ENCODE data around the gene HDGF. TPM values are rescaled to one million over a fixed set of nuclear protein-coding genes. Genes with fewer than 3 reads are reported as not detected.

The HDGF gene
- total RNA-seq, 6 donors from 2014 or later: 129 to 231 (median 182) TPM

DNA sequence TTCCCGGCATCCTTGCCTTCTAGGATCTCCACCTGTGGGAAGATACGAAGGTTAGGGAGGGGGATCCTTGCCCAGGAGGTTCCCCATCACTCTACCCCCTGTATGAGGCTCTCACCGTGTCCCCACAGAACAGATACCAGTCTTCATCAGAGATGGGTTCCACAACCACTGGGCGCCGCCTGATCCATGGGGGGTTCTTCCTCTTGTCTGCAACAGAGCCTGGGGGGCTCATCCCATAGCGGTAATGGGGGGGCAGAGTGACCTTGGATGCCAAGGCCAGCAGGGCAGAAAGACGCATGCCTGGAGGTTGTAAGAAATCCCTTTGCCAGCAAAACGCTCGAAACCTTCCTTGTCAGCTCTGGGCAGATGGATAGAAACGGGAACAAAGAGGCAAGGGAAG lies 13.1 kb downstream of the HDGF start:
- Histone ChIP-seq H3K27me3 (no peaks in the 10 kb centered on the region), H3K4me3 (no peak overlapping the region), H3K4me1 (peaks cover 15 to 22% (median 16%) of the 10 kb centered on the region in 4 donors), H3K27ac (no peak overlapping the region), H3K9me3 (no peaks in the 10 kb centered on the region), H3K36me3 (peaks cover 3 to 54% (median 35%) of the 10 kb centered on the region in 4 donors)
- TF ChIP-seq POLR2A (IDR thresholded peaks at IDR 0.05) (no peak), POLR2AphosphoS5 (IDR thresholded peaks at IDR 0.05) (no peak)
- ATAC-seq (ENCODE audit: low FRiP score in 2 of 2): no peak
- 94% methylated on average over 10 of the region's 10 CpGs for WGBS, 2 donors
- DNase-seq: no peak

DNA sequence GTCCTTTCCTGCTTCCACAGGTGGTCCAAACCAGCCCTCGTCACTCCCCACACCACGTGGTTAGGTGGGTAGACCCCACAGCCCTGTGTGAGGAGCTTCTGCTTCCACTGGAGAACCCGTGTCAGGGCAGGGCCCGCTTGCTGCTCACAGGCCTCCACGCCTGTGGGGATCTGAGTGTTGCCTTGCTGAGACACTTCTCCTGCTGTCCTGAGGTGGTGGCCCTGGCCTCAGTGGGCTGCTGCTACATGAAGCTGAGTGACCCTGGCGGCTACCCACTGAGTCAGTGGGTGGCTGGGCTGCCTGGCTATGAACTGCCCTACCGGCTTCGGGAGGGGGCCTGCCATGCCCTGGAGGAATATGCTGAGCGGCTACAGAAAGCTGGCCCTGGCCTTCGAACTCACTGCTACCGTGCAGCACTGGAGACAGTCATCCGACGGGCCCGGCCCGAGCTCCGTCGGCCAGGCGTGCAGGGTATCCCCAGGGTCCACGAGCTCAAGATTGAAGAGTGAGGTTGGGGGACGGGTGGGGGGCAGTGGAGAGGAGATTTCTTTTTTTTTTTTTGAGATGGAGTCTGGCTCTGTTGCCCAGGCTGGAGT lies 17.4 kb downstream of the HDGF start:
- H3K36me3 ChIP-seq: peaks cover 0 to 48% (median 30%) of the 10 kb centered on the region in 4 donors
- 92 to 96% methylated on average over 14 to 20 of the region's 20 CpGs for WGBS, 2 donors

DNA sequence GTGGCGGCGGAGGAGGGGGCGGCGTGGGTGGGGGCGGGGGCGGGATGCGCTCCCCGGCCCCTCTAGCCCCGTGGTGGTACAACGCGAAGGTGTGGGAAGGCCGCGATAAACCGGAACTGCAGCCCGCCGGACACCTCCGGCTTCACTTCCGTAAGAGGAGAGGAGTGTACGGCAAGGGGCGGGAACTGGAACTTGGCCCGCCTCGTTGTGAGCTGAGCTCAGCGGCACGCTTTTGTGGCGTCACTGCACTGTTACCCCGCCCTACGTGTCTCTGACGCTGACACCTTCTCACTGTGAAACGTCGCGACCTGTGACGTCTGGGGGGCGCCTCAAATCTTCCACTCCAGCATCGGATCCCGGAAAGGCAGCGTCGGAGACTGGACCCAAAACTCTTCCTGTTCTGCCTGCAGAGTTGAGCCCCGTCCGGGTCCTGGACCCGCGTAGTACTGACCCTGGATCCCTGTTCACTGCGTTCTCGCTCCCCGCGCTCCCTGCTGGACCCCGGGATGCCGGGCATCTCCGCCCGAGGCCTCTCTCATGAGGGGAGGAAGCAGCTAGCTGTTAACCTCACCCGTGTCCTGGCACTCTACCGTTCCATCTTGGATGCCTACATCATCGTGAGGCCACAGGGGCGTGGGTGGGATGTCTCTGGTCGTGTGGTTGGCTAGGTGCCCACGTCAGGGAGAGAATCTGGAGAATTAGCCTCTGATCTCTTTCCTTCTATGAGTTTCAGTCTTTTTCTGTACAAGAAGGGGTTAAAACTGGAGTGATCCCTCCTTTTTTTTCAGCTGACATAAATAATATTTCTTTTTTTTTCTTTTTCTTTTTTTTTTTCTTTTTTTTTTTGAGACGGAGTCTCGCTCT lies 22.6 kb downstream of the HDGF start, which contains the start of gene ISG20L2:
Gene ISG20L2, minus strand, starts transcription at position 168 of the 864 bp plus-strand sequence. CDS start 1,114 bp downstream, outside the sequence.
- H3K4me3 ChIP-seq: peak within 1 kb of the TSS; percentile 68 to 83 (median 77)
- no peaks in the 10 kb centered on the region for H3K27me3 ChIP-seq
- peak; percentile 96 to 97 for ATAC-seq (ENCODE audit: low FRiP score in 2 of 2)
- TF ChIP-seq POLR2AphosphoS5 (IDR thresholded peaks at IDR 0.05): peak; percentile 83 to 89
- TF ChIP-seq, protein P1, sequence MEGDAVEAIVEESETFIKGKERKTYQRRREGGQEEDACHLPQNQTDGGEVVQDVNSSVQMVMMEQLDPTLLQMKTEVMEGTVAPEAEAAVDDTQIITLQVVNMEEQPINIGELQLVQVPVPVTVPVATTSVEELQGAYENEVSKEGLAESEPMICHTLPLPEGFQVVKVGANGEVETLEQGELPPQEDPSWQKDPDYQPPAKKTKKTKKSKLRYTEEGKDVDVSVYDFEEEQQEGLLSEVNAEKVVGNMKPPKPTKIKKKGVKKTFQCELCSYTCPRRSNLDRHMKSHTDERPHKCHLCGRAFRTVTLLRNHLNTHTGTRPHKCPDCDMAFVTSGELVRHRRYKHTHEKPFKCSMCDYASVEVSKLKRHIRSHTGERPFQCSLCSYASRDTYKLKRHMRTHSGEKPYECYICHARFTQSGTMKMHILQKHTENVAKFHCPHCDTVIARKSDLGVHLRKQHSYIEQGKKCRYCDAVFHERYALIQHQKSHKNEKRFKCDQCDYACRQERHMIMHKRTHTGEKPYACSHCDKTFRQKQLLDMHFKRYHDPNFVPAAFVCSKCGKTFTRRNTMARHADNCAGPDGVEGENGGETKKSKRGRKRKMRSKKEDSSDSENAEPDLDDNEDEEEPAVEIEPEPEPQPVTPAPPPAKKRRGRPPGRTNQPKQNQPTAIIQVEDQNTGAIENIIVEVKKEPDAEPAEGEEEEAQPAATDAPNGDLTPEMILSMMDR (IDR thresholded peaks at IDR 0.05): peak in 3 of 6 experiments; percentile 10 to 18 (median 11)
- TF ChIP-seq EP300 (IDR thresholded peaks at IDR 0.05): peak in 1 of 4 donors; percentile 36
- peak in 2 of 4 donors; percentile 61 to 68 for TF ChIP-seq POLR2A (IDR thresholded peaks at IDR 0.05)
- 3% methylated on average over 23 to 45 of the region's 57 CpGs for WGBS, 2 donors
- H3K36me3 ChIP-seq: peaks cover 2 to 30% (median 17%) of the 10 kb centered on the region in 4 donors
- peaks cover 40 to 48% (median 42%) of the 10 kb centered on the region in 4 donors for H3K4me1 ChIP-seq
- peak within 1 kb of the TSS; percentile 95 to 99 (median 98) for H3K27ac ChIP-seq
- peak; percentile 87 to 99 for DNase-seq
- no peaks in the 10 kb centered on the region for H3K9me3 ChIP-seq

More for the DNA sequence above, 17.4 kb downstream of the HDGF start:
- DNase-seq: no peak
- Histone ChIP-seq H3K27me3 (no peaks in the 10 kb centered on the region), H3K4me3 (no peak overlapping the region), H3K27ac (no peak overlapping the region), H3K4me1 (peaks cover 5 to 7% (median 6%) of the 10 kb centered on the region in 4 donors), H3K9me3 (no peaks in the 10 kb centered on the region)
- TF ChIP-seq POLR2AphosphoS5 (IDR thresholded peaks at IDR 0.05) (no peak), POLR2A (IDR thresholded peaks at IDR 0.05) (no peak), EP300 (IDR thresholded peaks at IDR 0.05) (no peak)
- TF ChIP-seq, protein P1 (IDR thresholded peaks at IDR 0.05): no peak
- ATAC-seq (ENCODE audit: low FRiP score in 2 of 2): no peak

DNA sequence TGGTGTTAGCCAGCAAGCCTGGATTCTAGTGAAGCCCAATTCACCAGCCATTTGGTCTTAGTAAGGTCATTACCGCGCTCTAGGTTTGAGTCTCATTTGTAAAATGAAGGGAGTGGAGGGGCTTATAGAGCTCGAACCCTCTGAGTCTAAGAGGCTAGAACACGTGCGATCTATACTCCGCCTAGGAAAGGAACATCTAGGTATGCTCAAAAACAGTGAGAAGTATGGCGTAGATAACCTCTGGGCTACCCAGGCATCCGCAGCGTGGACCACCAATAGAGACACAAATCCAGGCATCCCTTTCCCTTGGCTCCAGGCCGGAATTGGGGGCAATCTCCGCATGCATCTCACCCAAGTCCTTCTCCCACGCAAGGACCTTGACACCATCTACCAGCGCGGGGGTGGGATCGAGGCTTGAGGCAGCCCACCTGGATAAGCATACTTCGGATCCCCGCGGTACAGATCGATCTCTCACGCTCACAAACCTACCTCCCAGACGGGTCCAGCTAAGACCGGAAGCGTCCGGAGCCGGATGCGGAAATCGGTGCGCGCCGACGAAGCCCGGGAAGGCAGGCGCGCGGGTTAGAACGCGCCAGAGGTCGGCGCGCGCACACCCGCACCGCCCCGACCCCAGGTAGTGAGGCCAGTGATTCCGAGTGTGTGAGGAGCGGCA lies 23.4 kb downstream of the HDGF start, which contains the start of gene METTL25B:
Gene METTL25B, plus strand, starts transcription at position 544 of the 673 bp plus-strand sequence. CDS start 636 bp downstream, outside the sequence.
- DNase-seq (peak; percentile 80 to 96), ATAC-seq (ENCODE audit: low FRiP score in 2 of 2) (peak; percentile 89)
- Histone ChIP-seq H3K9me3 (no peaks in the 10 kb centered on the region), H3K27me3 (no peaks in the 10 kb centered on the region), H3K27ac (peak within 1 kb of the TSS; percentile 95 to 99 (median 98)), H3K4me3 (peak within 1 kb of the TSS; percentile 68 to 83 (median 77)), H3K36me3 (peaks cover 9 to 30% (median 20%) of the 10 kb centered on the region in 4 donors), H3K4me1 (peaks cover 40 to 48% (median 42%) of the 10 kb centered on the region in 4 donors)
- 0% methylated on average over 17 to 40 of the region's 46 CpGs for WGBS, 2 donors
- TF ChIP-seq POLR2A (IDR thresholded peaks at IDR 0.05) (peak in 2 of 4 donors; percentile 34 to 68), POLR2AphosphoS5 (IDR thresholded peaks at IDR 0.05) (peak in 1 of 2 donors; percentile 50), EP300 (IDR thresholded peaks at IDR 0.05) (no peak)
- TF ChIP-seq, protein P1 (IDR thresholded peaks at IDR 0.05): no peak

Data from upper lobe of left lung (tissue), 6 donors.